ENCODE results near the gene AHDC1. TPM values are rescaled to one million over a fixed set of nuclear protein-coding genes. Genes with fewer than 3 reads are reported as not detected.

Gene AHDC1
- polyA plus RNA-seq, 1 donor (not counting 4 experiments of a cell fraction or from before 2014, with no cell fraction given) = 4.2 TPM

DNA sequence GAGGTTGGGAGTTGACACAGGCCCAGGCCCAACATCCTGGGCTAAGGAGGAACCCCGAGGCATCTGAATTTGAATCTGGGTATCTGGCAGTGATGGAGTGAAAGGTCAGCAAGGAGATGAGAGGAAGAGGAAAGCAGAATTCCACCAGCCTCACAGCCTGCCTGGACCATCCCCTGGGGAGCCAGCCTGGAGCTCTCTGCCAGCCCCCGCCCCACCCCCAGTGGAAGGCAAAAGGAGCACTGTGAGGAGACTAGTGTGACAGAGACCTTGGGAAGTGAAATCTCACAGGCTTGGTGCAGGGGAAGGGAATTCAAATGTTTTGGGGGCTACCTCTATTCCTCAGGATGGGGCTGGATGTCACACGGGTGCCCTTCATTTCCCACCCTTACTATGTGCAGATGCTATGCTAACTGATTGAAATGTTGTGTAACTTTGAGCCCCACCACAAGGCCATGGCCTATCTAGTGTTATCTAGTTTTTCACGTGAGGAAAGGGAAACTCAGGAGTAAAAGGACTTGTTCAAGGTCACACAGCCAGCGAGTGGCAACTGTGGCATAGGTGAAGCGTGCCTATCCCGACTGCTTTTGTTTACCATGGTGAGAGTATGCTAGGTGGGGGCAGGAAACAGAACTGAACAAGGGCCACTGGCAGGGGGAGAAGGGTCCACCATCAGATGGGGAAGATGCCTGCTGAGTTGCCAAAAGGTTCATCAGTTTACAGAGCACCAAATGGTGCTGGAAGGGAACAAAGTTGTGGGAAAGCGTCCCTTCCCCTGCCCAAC lies 29.8 kb downstream of the AHDC1 start:
- H3K79me2 ChIP-seq (ENCODE audit: control insufficient read depth, insufficient read depth, low read length) = peaks cover 41% of the 10 kb centered on the region
- peaks cover 0 to 3% of the 10 kb centered on the region in 2 experiments for H3K36me3 ChIP-seq (ENCODE audit: control insufficient read depth in 2 of 2, extremely low read depth in 1 of 2, insufficient read depth in 2 of 2, low read length in 2 of 2)
- peaks cover 59% of the 10 kb centered on the region for H3K4me1 ChIP-seq (ENCODE audit: control insufficient read depth, extremely low read depth, insufficient read depth, low read length)
- no peaks in the 10 kb centered on the region for H3K9me3 ChIP-seq (ENCODE audit: control insufficient read depth, low read depth, low read length)
- H2AFZ ChIP-seq (ENCODE audit: control insufficient read depth, low read length) = no peak overlapping the region
- FAIRE-seq (no peak), DNase-seq (ENCODE audit: low read depth, low spot score) (no peak)
- H3K9ac ChIP-seq (ENCODE audit: control insufficient read depth, extremely low read depth, insufficient read depth, low read length) = no peak overlapping the region
- no peak for TF ChIP-seq EZH2 (IDR thresholded peaks at IDR 0.05; ENCODE audit: low read length)
- TF ChIP-seq, protein P1, sequence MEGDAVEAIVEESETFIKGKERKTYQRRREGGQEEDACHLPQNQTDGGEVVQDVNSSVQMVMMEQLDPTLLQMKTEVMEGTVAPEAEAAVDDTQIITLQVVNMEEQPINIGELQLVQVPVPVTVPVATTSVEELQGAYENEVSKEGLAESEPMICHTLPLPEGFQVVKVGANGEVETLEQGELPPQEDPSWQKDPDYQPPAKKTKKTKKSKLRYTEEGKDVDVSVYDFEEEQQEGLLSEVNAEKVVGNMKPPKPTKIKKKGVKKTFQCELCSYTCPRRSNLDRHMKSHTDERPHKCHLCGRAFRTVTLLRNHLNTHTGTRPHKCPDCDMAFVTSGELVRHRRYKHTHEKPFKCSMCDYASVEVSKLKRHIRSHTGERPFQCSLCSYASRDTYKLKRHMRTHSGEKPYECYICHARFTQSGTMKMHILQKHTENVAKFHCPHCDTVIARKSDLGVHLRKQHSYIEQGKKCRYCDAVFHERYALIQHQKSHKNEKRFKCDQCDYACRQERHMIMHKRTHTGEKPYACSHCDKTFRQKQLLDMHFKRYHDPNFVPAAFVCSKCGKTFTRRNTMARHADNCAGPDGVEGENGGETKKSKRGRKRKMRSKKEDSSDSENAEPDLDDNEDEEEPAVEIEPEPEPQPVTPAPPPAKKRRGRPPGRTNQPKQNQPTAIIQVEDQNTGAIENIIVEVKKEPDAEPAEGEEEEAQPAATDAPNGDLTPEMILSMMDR (optimal IDR thresholded peaks at IDR 0.05 in 1 of 3, IDR thresholded peaks at IDR 0.05 in 1 of 3, conservative IDR thresholded peaks at IDR 0.05 in 1 of 3; ENCODE audit: extremely low read depth in 1 of 3, insufficient read depth in 2 of 3, low read length in 3 of 3) = no peak
- no peak overlapping the region for H3K4me2 ChIP-seq (ENCODE audit: control insufficient read depth, extremely low read depth, insufficient read depth, low read depth, low read length)
- no peaks in the 10 kb centered on the region for H3K27me3 ChIP-seq (ENCODE audit: control insufficient read depth, extremely low read depth, insufficient read depth, low read length)
- no peak overlapping the region for H3K27ac ChIP-seq (ENCODE audit: control insufficient read depth, insufficient read depth, low read length)
- H4K20me1 ChIP-seq (ENCODE audit: control insufficient read depth, extremely low read depth, insufficient read depth, low read length) = no peaks in the 10 kb centered on the region
- dilution Hi-C loops (cut with MboI; ENCODE audit: extremely low pct_ligation_motif_present, low sequenced_read_pairs) = no loop called here
- no peaks in the 10 kb centered on the region for H3K9me1 ChIP-seq (ENCODE audit: control insufficient read depth, extremely low read depth, insufficient read depth, low read length)
- no peak overlapping the region for H3K4me3 ChIP-seq (ENCODE audit: control insufficient read depth in 2 of 3, extremely low read depth in 1 of 3, insufficient read depth in 2 of 3, low read depth in 1 of 3, low read length in 3 of 3)

DNA sequence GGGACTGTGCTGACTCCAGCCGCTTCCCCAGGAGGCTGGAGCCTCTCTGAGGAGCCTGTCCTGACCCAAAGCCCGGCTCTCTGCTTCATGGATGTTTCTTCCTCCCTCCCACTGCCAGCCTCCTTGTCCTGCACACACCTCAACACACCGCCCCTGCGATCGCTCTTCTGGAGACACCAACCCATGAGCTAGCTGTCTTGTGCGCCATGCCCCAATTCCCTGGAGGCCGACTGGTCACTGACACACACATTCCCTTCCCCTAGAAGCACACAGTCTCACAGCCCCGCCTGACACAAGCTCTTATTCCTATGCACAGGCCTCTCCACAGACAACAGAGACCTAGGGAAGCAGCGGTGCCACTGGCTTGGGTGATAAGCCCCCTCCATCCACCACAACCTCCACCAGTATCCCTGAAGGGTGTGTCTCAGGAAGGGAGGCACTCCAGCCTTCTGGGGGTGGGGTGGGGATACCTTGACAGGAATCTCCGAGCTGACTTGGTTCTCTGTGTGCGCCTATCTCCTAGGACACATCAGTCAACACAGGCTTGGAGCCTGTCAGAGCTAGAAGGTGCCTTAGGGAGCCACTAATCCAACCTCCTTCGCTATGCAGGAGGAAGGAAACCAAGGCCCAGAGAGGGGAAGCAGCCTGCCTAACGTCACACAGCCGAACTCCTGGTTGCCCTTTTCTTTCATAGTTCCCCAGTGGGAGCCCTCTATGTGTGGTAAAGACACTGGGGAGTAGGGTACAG lies 31.1 kb downstream of the AHDC1 start:
- FAIRE-seq = peak; percentile 39
- no peaks in the 10 kb centered on the region for H3K27me3 ChIP-seq (ENCODE audit: control insufficient read depth, extremely low read depth, insufficient read depth, low read length)
- peaks cover 66% of the 10 kb centered on the region for H3K4me1 ChIP-seq (ENCODE audit: control insufficient read depth, extremely low read depth, insufficient read depth, low read length)
- H3K79me2 ChIP-seq (ENCODE audit: control insufficient read depth, insufficient read depth, low read length) = peaks cover 40% of the 10 kb centered on the region
- H3K4me2 ChIP-seq (ENCODE audit: control insufficient read depth, extremely low read depth, insufficient read depth, low read depth, low read length) = no peak overlapping the region
- no peak for DNase-seq (ENCODE audit: low read depth, low spot score)
- H3K4me3 ChIP-seq (ENCODE audit: control insufficient read depth in 2 of 3, extremely low read depth in 1 of 3, insufficient read depth in 2 of 3, low read depth in 1 of 3, low read length in 3 of 3) = no peak overlapping the region
- no peak overlapping the region for H2AFZ ChIP-seq (ENCODE audit: control insufficient read depth, low read length)
- TF ChIP-seq EZH2 (IDR thresholded peaks at IDR 0.05; ENCODE audit: low read length) = no peak
- TF ChIP-seq, protein P1 (optimal IDR thresholded peaks at IDR 0.05 in 1 of 3, IDR thresholded peaks at IDR 0.05 in 1 of 3, conservative IDR thresholded peaks at IDR 0.05 in 1 of 3; ENCODE audit: extremely low read depth in 1 of 3, insufficient read depth in 2 of 3, low read length in 3 of 3) = no peak
- H3K9ac ChIP-seq (ENCODE audit: control insufficient read depth, extremely low read depth, insufficient read depth, low read length) = peak overlapping the region; percentile 13
- H3K27ac ChIP-seq (ENCODE audit: control insufficient read depth, insufficient read depth, low read length) = peak overlapping the region; percentile 7
- peaks cover 0 to 3% of the 10 kb centered on the region in 2 experiments for H3K36me3 ChIP-seq (ENCODE audit: control insufficient read depth in 2 of 2, extremely low read depth in 1 of 2, insufficient read depth in 2 of 2, low read length in 2 of 2)
- dilution Hi-C loops (cut with MboI; ENCODE audit: extremely low pct_ligation_motif_present, low sequenced_read_pairs) = no loop called here
- H3K9me3 ChIP-seq (ENCODE audit: control insufficient read depth, low read depth, low read length) = no peaks in the 10 kb centered on the region
- no peaks in the 10 kb centered on the region for H3K9me1 ChIP-seq (ENCODE audit: control insufficient read depth, extremely low read depth, insufficient read depth, low read length)
- no peaks in the 10 kb centered on the region for H4K20me1 ChIP-seq (ENCODE audit: control insufficient read depth, extremely low read depth, insufficient read depth, low read length)
